Skeletal muscle cell (primary cell): ENCODE results near the gene WNT1.

Experiments used
- DNase-seq: peaks from one replicate; pipeline ENCODE4 v3.0.0-alpha.2; 2010; ENCODE audit warnings: low read depth
- H3K4me3 ChIP-seq: 2 replicates; pipeline ENCODE4 v1.5.1; 2011; ENCODE audit warnings: low read depth, mild to moderate bottlenecking, control low read depth, low read length, moderate library complexity

The WNT1 gene

GRCh38 chr12:48996794-48997718 lies 18.9 kb downstream of the WNT1 start:
- DNase-seq: no peak

GRCh38 chr12:48997719-48998496 lies 19.8 kb downstream of the WNT1 start:
- peak overlapping the region; percentile 42 for H3K4me3 ChIP-seq

More at GRCh38 chr12:48996794-48997718, 18.9 kb downstream of the WNT1 start:
- peak overlapping the region; percentile 38 for H3K4me3 ChIP-seq

GRCh38 chr12:48998497-48999353 lies 20.6 kb downstream of the WNT1 start:
- no peak for DNase-seq
- peak overlapping the region; percentile 42 for H3K4me3 ChIP-seq

More at GRCh38 chr12:48997719-48998496, 19.8 kb downstream of the WNT1 start:
- DNase-seq: no peak

- no peak for DNase-seq
These were observed 21.4 kb downstream of the WNT1 start, which contains the start of gene DDN for GRCh38 chr12:48999371-49000131. TSS of gene DDN (minus strand) at chr12:48999375. CDS start at chr12:48999287, 88 bp downstream.

GRCh38 chr12:49000346-49000745 lies 22.2 kb downstream of the WNT1 start:
- no peak for DNase-seq
- no peak overlapping the region for H3K4me3 ChIP-seq

More at GRCh38 chr12:48999371-49000131, 21.4 kb downstream of the WNT1 start, which contains the start of gene DDN:
- H3K4me3 ChIP-seq: peak within 1 kb of the TSS; percentile 42

GRCh38 chr12:49008943-49009342 lies 30.8 kb downstream of the WNT1 start:
- no peak for DNase-seq
- H3K4me3 ChIP-seq: no peak overlapping the region

- DNase-seq: no peak
- H3K4me3 ChIP-seq: no peak overlapping the region
These were observed 32.1 kb downstream of the WNT1 start for GRCh38 chr12:49010092-49010668.

- DNase-seq: no peak
- no peak overlapping the region for H3K4me3 ChIP-seq
These were observed 34.6 kb downstream of the WNT1 start for GRCh38 chr12:49012739-49013138.

- DNase-seq: no peak
- H3K4me3 ChIP-seq: no peak overlapping the region
These were observed 35.3 kb downstream of the WNT1 start for GRCh38 chr12:49013428-49013827.

GRCh38 chr12:49014547-49014946 lies 36.4 kb downstream of the WNT1 start:
- DNase-seq: no peak

GRCh38 chr12:49015196-49015595 lies 37.1 kb downstream of the WNT1 start:
- no peak overlapping the region for H3K4me3 ChIP-seq
- no peak for DNase-seq

More at GRCh38 chr12:49014547-49014946, 36.4 kb downstream of the WNT1 start:
- no peak overlapping the region for H3K4me3 ChIP-seq

- peak overlapping the region; percentile 76 for H3K4me3 ChIP-seq
- DNase-seq: no peak
These were observed 39.8 kb downstream of the WNT1 start for GRCh38 chr12:49017891-49018260.

- H3K4me3 ChIP-seq: peak within 1 kb of the TSS; percentile 76
- peak; percentile 91 for DNase-seq
These were observed 40.4 kb downstream of the WNT1 start, which contains the start of gene PRKAG1 for GRCh38 chr12:49018261-49019119. TSS of gene PRKAG1 (minus strand) at chr12:49018776. CDS start at chr12:49018740, 36 bp downstream.

GRCh38 chr12:49019120-49019430 lies 41.0 kb downstream of the WNT1 start:
- no peak for DNase-seq
- peak overlapping the region; percentile 76 for H3K4me3 ChIP-seq

- H3K4me3 ChIP-seq: no peak overlapping the region
- no peak for DNase-seq
These were observed 41.6 kb downstream of the WNT1 start for GRCh38 chr12:49019443-49020324.

- DNase-seq: no peak
- no peak overlapping the region for H3K4me3 ChIP-seq
These were observed 42.3 kb downstream of the WNT1 start for GRCh38 chr12:49020441-49020840.
